HEK293 (cell line): Measurements from ENCODE around the gene CDK2AP2.

ENCODE experiments used
- HOXD13 ChIP-seq: sonication (generic); formaldehyde crosslinking; IDR thresholded peaks from 2 replicates; pipeline ENCODE4 v1.8.0; 2022; ENCODE audit warnings: missing genetic modification reagents, borderline replicate concordance
- ZNF184 ChIP-seq: fragments of 450-650 bp; IDR thresholded peaks from 2 replicates; pipeline ENCODE4 v1.5.1; 2018; ENCODE audit warnings: missing biosample characterization, mild to moderate bottlenecking, missing genetic modification characterization
- ZNF214 ChIP-seq: fragments of 450-650 bp; formaldehyde crosslinking; IDR thresholded peaks from 2 replicates; pipeline ENCODE4 v1.5.1; 2017; ENCODE audit warnings: missing biosample characterization, mild to moderate bottlenecking, missing genetic modification characterization, borderline replicate concordance
- ZNF837 ChIP-seq: fragments of 450-650 bp; formaldehyde crosslinking; IDR thresholded peaks from 2 replicates; pipeline ENCODE4 v1.5.1; 2016; ENCODE audit warnings: missing biosample characterization, missing genetic modification characterization
- TF ChIP-seq, protein P1 (sequence below): fragments of 450-650 bp; formaldehyde crosslinking; IDR thresholded peaks from 2 replicates; pipeline ENCODE4 v1.5.1; 2016; ENCODE audit warnings: missing biosample characterization, missing genetic modification characterization
- TF ChIP-seq, protein P2 (sequence below): fragments of 450-650 bp; formaldehyde crosslinking; IDR thresholded peaks from 2 replicates; pipeline ENCODE4 v1.5.1; 2016; ENCODE audit warnings: missing biosample characterization, missing genetic modification characterization

DNA sequence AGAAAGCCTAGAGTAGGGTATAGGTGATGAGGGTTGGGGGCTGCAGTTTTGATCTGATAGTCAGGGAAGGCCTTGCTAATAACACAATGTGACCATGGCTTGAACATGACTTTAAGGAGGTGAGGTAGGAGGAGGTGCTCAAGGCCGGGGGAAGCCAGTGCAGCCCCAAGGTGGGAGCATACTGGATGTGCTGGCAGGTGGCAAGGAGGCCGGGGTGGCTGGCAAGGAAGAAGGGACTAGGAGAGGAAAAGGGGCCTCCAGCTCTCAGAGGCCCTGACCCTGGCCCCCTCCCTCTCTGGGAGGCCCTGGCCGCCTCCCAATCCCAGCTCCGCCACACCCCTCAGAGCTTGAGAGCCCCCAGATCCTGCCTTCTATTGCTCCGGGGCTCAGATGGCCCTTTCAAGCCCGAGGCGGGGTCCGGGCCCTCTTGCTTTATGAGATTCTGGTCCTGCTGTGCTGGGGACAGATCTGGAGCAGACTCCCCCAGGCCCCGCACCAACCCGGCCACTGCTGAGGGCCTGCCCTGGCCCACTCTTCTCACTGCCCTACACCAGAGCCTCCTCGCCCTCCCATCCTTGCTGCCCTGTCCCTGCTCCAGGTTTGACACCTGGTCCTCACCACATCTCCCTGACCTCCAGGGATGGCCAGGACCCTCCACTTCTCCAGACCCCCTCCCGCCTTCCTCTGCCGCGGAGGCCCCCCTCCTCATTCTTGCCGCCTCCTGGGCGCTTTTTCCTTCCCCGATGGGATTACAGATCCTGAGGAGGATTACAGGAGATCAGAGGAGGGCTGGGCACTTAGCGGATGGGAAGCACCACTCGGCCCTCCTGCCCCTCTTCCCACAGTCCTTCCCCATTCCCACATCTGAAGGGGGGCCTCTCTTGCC, 4.6 kb downstream of the CDK2AP2 start:
- TF ChIP-seq, protein P1, sequence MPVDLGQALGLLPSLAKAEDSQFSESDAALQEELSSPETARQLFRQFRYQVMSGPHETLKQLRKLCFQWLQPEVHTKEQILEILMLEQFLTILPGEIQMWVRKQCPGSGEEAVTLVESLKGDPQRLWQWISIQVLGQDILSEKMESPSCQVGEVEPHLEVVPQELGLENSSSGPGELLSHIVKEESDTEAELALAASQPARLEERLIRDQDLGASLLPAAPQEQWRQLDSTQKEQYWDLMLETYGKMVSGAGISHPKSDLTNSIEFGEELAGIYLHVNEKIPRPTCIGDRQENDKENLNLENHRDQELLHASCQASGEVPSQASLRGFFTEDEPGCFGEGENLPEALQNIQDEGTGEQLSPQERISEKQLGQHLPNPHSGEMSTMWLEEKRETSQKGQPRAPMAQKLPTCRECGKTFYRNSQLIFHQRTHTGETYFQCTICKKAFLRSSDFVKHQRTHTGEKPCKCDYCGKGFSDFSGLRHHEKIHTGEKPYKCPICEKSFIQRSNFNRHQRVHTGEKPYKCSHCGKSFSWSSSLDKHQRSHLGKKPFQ, result no peak
- TF ChIP-seq ZNF184 (tag by site-specific recombination), result no peak
- TF ChIP-seq, protein P2, sequence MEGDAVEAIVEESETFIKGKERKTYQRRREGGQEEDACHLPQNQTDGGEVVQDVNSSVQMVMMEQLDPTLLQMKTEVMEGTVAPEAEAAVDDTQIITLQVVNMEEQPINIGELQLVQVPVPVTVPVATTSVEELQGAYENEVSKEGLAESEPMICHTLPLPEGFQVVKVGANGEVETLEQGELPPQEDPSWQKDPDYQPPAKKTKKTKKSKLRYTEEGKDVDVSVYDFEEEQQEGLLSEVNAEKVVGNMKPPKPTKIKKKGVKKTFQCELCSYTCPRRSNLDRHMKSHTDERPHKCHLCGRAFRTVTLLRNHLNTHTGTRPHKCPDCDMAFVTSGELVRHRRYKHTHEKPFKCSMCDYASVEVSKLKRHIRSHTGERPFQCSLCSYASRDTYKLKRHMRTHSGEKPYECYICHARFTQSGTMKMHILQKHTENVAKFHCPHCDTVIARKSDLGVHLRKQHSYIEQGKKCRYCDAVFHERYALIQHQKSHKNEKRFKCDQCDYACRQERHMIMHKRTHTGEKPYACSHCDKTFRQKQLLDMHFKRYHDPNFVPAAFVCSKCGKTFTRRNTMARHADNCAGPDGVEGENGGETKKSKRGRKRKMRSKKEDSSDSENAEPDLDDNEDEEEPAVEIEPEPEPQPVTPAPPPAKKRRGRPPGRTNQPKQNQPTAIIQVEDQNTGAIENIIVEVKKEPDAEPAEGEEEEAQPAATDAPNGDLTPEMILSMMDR, result no peak
- TF ChIP-seq ZNF837 (tag by site-specific recombination), result no peak
- no peak for TF ChIP-seq HOXD13 (CRISPR knock-in tag)
- no peak for TF ChIP-seq ZNF214
